Activated T-helper 1 cell treated with anti-CD3 and anti-CD28 coated beads, Interleukin-12 subunit alpha, Interleukin-12 subunit beta, Interleukin-2, Interleukin-4 antibody, amounts not matched to agents 30 ng/mL and 10 ng/mL and 1 ng/mL, durations not matched to agents 14 hours and 24 hours and 36 hours (primary cell): ENCODE results near the gene C16orf86. TPM values are rescaled to one million over a fixed set of nuclear protein-coding genes. Genes with fewer than 3 reads are reported as not detected.

Source experiments
- DNase-seq: peaks from one replicate; pipeline ENCODE4 v3.0.0; 2021; ENCODE audit warnings: low spot score
- H3K27ac Mint-ChIP-seq: one replicate; pipeline ENCODE4 v1.8.0; 2021; ENCODE audit warnings: mild to moderate bottlenecking, mixed read lengths
- H3K27me3 Mint-ChIP-seq: one replicate; pipeline ENCODE4 v1.8.0; 2022; ENCODE audit warnings: mild to moderate bottlenecking, moderate library complexity, mixed read lengths; ENCODE audit not compliant: insufficient read depth
- H3K36me3 Mint-ChIP-seq: one replicate; pipeline ENCODE4 v1.8.0; 2021; ENCODE audit warnings: low read depth, mixed read lengths
- H3K4me1 Mint-ChIP-seq: one replicate; pipeline ENCODE4 v1.8.0; 2021; ENCODE audit warnings: low read depth, mixed read lengths
- H3K4me3 Mint-ChIP-seq: one replicate; pipeline ENCODE4 v1.8.0; 2021; ENCODE audit warnings: mild to moderate bottlenecking, moderate library complexity, mixed read lengths
- H3K9me3 Mint-ChIP-seq: one replicate; pipeline ENCODE4 v1.8.0; 2021; ENCODE audit warnings: mixed read lengths
- intact Hi-C: fragments of 100-400 bp; cut with micrococcal nuclease; formaldehyde crosslinking; loops from one replicate; pipeline ENCODE4 v1.15.1; 2024
- total RNA-seq: library from RNA; stranded (reverse); gene quantifications from 2 replicates; pipeline ENCODE4 v1.2.3, GENCODE V29; 2022

Gene C16orf86
- total RNA-seq, 1 donor from 2014 or later: 1.4 TPM

DNA sequence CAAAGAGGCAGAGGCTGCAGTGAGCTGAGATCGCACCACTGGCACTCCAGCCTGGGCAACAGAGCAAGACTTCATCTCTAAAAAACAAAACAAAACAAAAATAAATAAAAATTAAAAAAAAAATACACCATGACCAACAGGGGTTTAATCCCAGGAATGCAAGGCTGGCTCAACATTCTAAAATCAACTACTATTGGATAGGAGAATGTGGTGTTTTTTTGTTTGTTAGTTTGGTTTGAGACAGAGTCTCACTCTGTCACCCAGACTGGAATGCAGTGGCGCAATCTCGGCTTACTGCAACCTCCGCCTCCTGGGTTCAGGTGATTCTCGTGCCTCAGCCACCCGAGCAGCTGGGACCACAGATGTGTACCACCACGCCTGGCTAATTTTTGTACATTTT lies 32.7 kb downstream of the C16orf86 start:
- intact Hi-C loops: no loop called here
- Mint-ChIP-seq H3K36me3 (no peaks in the 10 kb centered on the region), H3K27ac (no peak overlapping the region), H3K4me3 (no peak overlapping the region), H3K4me1 (peaks cover 22% of the 10 kb centered on the region), H3K27me3 (no peaks in the 10 kb centered on the region), H3K9me3 (no peaks in the 10 kb centered on the region)
- no peak for DNase-seq

DNA sequence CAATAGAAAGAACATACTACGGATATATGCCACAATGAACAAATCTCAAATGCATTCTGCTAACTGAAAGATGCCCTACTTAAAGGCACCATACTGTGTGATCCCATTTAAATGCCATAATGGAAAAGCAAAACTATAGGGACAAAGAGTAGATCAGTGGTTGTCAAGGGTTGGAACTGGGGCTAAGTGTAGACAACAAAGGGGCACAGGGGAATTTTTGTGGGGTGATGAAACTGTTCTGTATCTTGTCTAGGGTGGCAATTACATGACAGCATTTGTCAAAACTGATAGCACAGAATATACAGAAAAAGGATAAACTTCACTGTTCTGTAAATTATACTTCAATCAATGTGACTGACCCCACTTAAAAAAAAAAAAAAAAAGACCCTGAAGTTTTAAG lies 34.8 kb downstream of the C16orf86 start:
- Mint-ChIP-seq H3K4me3 (no peak overlapping the region), H3K36me3 (no peaks in the 10 kb centered on the region), H3K4me1 (peaks cover 30% of the 10 kb centered on the region), H3K9me3 (no peaks in the 10 kb centered on the region), H3K27ac (no peak overlapping the region), H3K27me3 (no peaks in the 10 kb centered on the region)
- DNase-seq: no peak
- intact Hi-C loops: no loop called here

DNA sequence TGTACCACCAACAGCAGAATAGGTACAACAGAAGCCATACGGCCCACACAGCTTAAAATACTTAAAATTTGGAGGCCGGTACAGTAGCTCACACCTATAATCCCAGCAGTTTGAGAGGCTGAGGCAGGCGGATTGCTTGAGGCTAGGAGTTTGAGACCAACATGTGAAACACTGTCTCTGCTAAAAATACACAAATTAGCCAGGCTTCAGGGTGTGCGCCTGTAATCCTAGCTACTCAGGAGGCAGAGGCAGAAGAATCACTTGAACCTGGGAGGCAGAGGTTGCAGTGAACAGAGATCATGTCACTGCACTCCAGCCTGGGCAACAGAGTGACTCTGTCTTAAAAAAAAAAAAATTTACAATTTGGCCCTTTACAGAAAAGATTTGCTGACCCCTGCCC lies 35.5 kb downstream of the C16orf86 start:
- no peaks in the 10 kb centered on the region for H3K36me3 Mint-ChIP-seq
- intact Hi-C loops: no loop called here
- H3K4me1 Mint-ChIP-seq: peaks cover 30% of the 10 kb centered on the region

DNA sequence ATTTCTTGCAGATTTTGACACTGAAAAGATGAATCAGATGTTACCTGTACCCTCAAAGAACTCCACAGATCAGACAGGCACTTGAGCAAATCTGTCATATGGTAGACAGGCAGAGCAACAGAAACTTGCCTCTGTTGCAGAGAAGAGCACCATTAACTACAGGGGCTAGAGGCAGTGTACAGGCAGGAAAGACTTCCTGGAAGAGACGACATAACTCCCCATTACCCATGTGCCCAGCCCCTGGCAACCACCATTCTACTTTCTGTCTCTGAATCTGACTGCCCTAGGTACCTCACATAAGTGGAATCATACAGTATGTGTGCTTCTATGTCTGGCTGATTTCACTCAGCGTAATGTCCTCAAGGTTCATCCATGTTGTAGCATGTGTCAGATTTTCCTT lies 37.0 kb downstream of the C16orf86 start:
- Mint-ChIP-seq H3K27ac (peak overlapping the region; percentile 80), H3K36me3 (no peaks in the 10 kb centered on the region), H3K4me3 (peak overlapping the region; percentile 7), H3K27me3 (no peaks in the 10 kb centered on the region), H3K9me3 (no peaks in the 10 kb centered on the region), H3K4me1 (peaks cover 30% of the 10 kb centered on the region)
- intact Hi-C loops: no loop called here
- DNase-seq: no peak

More for the DNA sequence above, 35.5 kb downstream of the C16orf86 start:
- Mint-ChIP-seq H3K27me3 (no peaks in the 10 kb centered on the region), H3K4me3 (no peak overlapping the region), H3K9me3 (no peaks in the 10 kb centered on the region), H3K27ac (no peak overlapping the region)
- no peak for DNase-seq

DNA sequence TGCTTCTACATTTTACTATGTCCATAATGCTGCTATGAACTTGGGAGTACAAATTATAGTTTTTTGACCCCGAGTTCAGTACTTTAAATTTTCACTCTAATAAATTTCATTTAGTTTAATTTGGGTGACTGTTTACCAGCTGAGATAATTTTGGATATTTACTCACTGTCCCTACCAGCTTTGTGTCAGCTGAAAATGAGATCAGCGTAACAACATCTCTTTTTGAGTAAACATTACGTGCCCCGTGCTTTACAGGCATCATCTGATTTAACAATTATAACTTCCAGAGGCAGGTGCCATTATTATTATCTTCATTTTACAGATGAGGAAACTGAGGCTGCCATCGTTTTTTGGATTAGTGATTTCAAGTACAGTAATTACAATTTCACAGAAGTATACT lies 37.5 kb downstream of the C16orf86 start:
- Mint-ChIP-seq H3K27ac (peak overlapping the region; percentile 80), H3K4me1 (peaks cover 30% of the 10 kb centered on the region), H3K9me3 (no peaks in the 10 kb centered on the region), H3K27me3 (no peaks in the 10 kb centered on the region), H3K36me3 (no peaks in the 10 kb centered on the region), H3K4me3 (no peak overlapping the region)
- intact Hi-C loops: no loop called here
- DNase-seq: no peak

DNA sequence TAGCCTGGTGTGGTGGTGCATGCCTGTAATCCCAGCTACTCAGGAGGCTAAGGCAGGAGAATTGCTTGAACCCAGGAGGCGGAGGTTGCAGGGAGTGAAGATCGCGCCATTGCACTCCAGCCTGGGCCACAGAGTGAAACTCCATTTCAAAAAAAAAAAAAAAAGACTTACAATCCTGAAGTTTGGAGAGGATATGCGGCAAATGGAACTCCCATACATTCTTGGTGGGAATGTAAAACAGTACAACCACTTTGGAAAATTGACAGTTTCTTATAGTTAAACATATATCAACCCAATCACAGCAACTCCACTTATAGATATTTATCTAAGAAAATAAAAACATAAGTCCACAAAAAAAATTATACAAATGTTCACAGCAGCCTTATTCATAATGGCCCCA lies 40.6 kb downstream of the C16orf86 start:
- no peak for DNase-seq
- Mint-ChIP-seq H3K4me3 (no peak overlapping the region), H3K27ac (no peak overlapping the region), H3K9me3 (no peaks in the 10 kb centered on the region), H3K4me1 (peaks cover 25% of the 10 kb centered on the region), H3K36me3 (no peaks in the 10 kb centered on the region), H3K27me3 (no peaks in the 10 kb centered on the region)
- intact Hi-C loops: no loop called here

DNA sequence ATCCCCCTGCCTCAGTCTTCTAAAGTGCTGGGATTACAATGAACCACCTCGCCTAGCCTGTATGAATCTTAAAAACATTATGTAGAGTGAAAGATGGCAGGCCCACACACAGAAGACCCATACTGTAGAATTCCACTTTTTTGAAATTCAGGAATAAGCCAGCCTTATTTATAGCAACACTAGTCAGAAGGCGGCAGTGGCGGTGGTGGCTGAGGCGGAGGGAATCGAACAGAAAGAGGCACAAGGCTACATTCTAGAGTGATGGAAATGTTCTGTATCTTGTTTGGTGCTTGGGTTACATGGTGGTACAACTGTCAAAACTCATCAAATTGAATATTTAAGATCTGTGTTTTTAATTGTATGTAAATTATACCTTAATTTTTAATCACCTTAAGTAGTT lies 41.2 kb downstream of the C16orf86 start:
- Mint-ChIP-seq H3K4me1 (peaks cover 22% of the 10 kb centered on the region), H3K4me3 (no peak overlapping the region), H3K27me3 (no peaks in the 10 kb centered on the region), H3K9me3 (no peaks in the 10 kb centered on the region), H3K36me3 (no peaks in the 10 kb centered on the region), H3K27ac (no peak overlapping the region)
- no peak for DNase-seq
- intact Hi-C loops: no loop called here

DNA sequence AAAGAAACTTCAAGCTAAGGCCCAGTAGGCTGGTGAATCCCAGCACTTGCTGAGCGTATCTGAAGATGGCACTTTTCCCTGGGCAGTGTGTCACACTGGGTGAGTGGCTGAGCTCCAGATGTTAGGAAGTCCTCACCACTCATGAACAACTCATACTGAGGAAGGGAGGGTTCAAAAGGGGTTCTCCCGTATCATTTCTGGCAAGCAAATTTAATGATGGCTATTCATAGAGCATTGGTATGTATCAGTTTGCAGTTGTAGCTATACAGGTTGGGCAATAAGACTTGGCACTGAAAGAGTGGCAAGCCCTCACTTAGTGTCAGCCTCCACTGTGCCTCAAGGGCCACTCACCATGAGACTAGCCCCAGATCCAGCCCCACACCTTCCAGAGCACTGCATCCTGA lies 41.8 kb downstream of the C16orf86 start:
- Mint-ChIP-seq H3K27ac (no peak overlapping the region), H3K9me3 (no peaks in the 10 kb centered on the region), H3K4me1 (peaks cover 20% of the 10 kb centered on the region), H3K4me3 (no peak overlapping the region), H3K36me3 (peaks cover 1% of the 10 kb centered on the region), H3K27me3 (no peaks in the 10 kb centered on the region)
- intact Hi-C loops: no loop called here
- no peak for DNase-seq

DNA sequence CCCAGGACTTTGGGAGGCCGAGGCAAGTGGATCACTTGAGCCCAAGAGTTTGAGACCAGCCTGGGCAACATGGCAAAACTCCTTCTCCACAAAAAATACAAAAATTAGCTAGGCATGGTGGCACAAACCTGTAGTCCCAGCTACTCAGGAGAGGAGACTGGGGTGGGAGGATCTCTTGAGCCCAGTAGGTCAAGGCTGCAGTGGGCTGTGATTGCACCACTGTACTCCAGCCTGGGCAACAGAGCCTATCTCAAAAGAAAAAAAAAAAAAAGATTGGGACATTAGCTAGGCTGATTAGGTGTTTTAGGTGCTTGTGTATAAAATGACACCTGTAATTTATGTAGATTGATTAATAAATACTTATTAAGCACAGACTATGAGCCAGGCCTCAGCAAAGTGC lies 42.4 kb downstream of the C16orf86 start:
- Mint-ChIP-seq H3K9me3 (no peaks in the 10 kb centered on the region), H3K4me3 (no peak overlapping the region), H3K27ac (no peak overlapping the region), H3K4me1 (peaks cover 18% of the 10 kb centered on the region), H3K27me3 (no peaks in the 10 kb centered on the region), H3K36me3 (peaks cover 1% of the 10 kb centered on the region)
- intact Hi-C loops: no loop called here
- DNase-seq: no peak

DNA sequence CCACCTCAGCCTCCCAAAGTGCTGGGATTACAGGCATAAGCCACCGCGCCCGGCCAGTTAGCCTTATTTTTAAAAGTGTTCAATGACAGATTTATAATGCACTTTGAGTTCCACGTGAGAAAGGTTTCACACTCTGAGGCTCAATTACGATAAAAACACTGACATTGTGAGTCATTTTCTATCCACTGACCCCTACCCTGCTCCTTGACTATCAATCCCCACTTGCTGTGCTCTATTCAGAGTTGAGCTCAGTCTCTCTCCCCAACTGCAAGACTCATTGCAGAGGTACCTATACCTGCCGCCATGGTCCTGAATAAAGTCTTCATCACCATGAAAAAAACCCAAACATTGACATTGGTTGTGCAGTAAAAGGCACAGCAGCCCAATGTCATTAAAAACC lies 44.0 kb downstream of the C16orf86 start:
- Mint-ChIP-seq H3K27ac (no peak overlapping the region), H3K4me3 (no peak overlapping the region), H3K4me1 (peaks cover 9% of the 10 kb centered on the region), H3K9me3 (no peaks in the 10 kb centered on the region), H3K27me3 (no peaks in the 10 kb centered on the region), H3K36me3 (peaks cover 4% of the 10 kb centered on the region)
- intact Hi-C loops: no loop called here
- no peak for DNase-seq

DNA sequence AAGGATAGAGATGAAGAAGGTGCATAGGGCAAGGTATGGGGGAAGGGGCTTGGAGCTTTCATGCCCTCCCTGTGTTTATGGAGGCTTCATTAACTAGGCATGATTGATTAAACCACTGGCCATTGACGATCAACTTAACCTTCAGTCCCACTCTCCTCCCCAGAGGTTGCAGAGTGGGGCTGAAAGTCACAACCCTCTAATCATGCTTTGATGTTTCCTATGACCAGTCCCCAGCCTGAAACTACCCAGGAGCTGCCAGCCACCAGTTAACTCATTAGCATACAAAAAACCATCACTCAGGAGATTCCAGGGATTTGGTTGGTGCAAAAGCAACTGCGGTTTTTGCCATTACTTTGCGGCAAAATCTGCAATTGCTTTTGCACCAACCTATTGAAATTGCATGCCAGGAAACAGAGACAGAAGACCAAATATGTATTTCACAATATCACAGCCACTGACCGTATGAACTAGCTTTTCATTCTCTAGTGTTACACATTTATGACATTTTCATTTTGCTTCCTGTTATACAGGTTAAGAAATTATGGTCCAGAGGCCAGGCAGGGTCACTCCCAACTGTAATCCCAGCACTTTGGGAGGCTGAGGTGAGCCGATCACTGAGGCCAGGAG lies 47.1 kb downstream of the C16orf86 start:
- intact Hi-C loops: no loop called here
- Mint-ChIP-seq H3K27me3 (no peaks in the 10 kb centered on the region), H3K36me3 (peaks cover 12% of the 10 kb centered on the region), H3K4me3 (no peak overlapping the region), H3K9me3 (no peaks in the 10 kb centered on the region), H3K4me1 (peaks cover 23% of the 10 kb centered on the region), H3K27ac (no peak overlapping the region)
- no peak for DNase-seq

DNA sequence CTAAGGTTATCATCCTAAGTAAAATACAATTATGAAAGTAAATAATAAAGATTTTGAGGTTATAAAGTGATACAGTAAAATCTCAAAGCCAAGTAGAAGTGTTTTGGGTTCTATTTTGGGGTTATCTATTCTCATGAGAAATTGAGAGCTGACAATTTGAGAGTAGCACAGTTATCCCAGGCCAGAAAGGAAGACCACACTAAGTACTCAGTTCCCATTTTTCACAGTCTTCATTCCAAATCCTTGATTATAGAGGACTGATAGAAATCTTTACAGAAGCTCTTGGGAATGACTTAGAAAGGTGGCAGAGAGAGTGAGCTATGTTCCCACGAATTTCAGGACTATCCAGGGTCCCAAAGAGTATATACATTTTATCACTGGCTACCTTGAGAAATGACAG lies 47.9 kb downstream of the C16orf86 start:
- Mint-ChIP-seq H3K4me3 (no peak overlapping the region), H3K4me1 (peaks cover 26% of the 10 kb centered on the region), H3K9me3 (no peaks in the 10 kb centered on the region), H3K27me3 (no peaks in the 10 kb centered on the region), H3K36me3 (peaks cover 14% of the 10 kb centered on the region), H3K27ac (no peak overlapping the region)
- DNase-seq: no peak
- intact Hi-C loops: no loop called here

DNA sequence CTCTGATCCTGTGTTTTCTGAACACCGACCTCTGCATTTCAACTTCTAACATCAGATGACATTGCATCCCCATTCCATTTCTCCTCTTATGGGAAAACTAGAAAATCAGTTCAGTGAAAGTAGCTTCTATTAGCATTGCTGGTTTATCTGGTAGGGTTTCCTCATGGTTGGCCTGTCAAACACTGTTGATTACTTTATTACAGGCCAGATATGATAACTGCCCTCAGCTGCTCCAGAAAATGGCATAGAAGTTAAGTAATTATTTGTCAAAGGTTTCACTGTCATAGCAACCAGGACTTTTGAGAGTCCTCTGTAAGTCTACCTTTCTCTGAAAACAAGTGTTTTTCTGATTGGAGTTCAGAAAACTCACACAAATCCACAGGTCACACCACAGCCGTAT lies 49.5 kb downstream of the C16orf86 start:
- H3K4me1 Mint-ChIP-seq: peaks cover 41% of the 10 kb centered on the region
- intact Hi-C loops: no loop called here
- H3K36me3 Mint-ChIP-seq: peaks cover 14% of the 10 kb centered on the region

More for the DNA sequence above, 49.5 kb downstream of the C16orf86 start:
- Mint-ChIP-seq H3K4me3 (no peak overlapping the region), H3K27me3 (no peaks in the 10 kb centered on the region), H3K27ac (no peak overlapping the region), H3K9me3 (no peaks in the 10 kb centered on the region)
- no peak for DNase-seq
